Measurements from ENCODE around the gene FAM3B.

GRCh38 chr21:41398251-41398650 is 81.7 kb downstream of the FAM3B start:
- TF ChIP-seq ZNF501 (tag by site-specific recombination; IDR thresholded peaks at IDR 0.05) = no peak
- TF ChIP-seq CTCF (tag by site-specific recombination; IDR thresholded peaks at IDR 0.05) = no peak
- TF ChIP-seq ZNF639 (tag by site-specific recombination; IDR thresholded peaks at IDR 0.05) = no peak
- no peak for TF ChIP-seq KLF16 (tag by site-specific recombination; IDR thresholded peaks at IDR 0.05)
- no peak for TF ChIP-seq ZNF449 (tag by site-specific recombination; IDR thresholded peaks at IDR 0.05)
- no peak for TF ChIP-seq ZNF555 (tag by site-specific recombination; conservative IDR thresholded peaks at IDR 0.05)
- no peak for TF ChIP-seq SP2 (tag by site-specific recombination; IDR thresholded peaks at IDR 0.05)
- TF ChIP-seq ZBTB11 (tag by site-specific recombination; conservative IDR thresholded peaks at IDR 0.05; ENCODE audit: low read depth) = no peak
- TF ChIP-seq ZFHX2 (tag by site-specific recombination; conservative IDR thresholded peaks at IDR 0.05) = no peak

Data from HEK293 (cell line).